Heart left ventricle (tissue), 16 donors: ENCODE measurements around the gene ZNF277. TPM values are rescaled to one million over a fixed set of nuclear protein-coding genes. Genes with fewer than 3 reads are reported as not detected.

Experiments
- ATAC-seq, 4 donors: fragments of 200-7000 bp; cut with Tn5 transposase; one replicate each; pipeline ENCODE4 v1.9.1; 2020 to 2022; ENCODE audit warnings: moderate library complexity in 4 of 4, mild to moderate bottlenecking in 3 of 4, moderate number of reproducible peaks in 1 of 4
- DNase-seq, 5 donors: peaks; one replicate each; pipeline ENCODE4 v3.0.0-alpha.2; 2020
- H3K27ac ChIP-seq, 12 donors: fragments of 200-600 bp; sonication (generic) in 4 of 12; one replicate each; pipeline versions ENCODE4 v1.5.0 to v1.8.0; 2016 to 2022; ENCODE audit warnings: mild to moderate bottlenecking in 2 of 12
- H3K27me3 ChIP-seq, 9 donors: fragments of 200-600 bp; sonication (generic) in 2 of 9; one replicate each; pipeline versions ENCODE4 v1.5.1 to v1.8.0; 2016 to 2022; ENCODE audit warnings: mild to moderate bottlenecking in 3 of 9
- H3K36me3 ChIP-seq, 9 donors: fragments of 200-600 bp; sonication (generic) in 2 of 9; one replicate each; pipeline versions ENCODE4 v1.5.0 to v1.8.0; 2018 to 2022; ENCODE audit warnings: mild to moderate bottlenecking in 2 of 9
- H3K4me1 ChIP-seq, 12 donors: fragments of 200-600 bp; sonication (generic) in 4 of 12; one replicate each; pipeline versions ENCODE4 v1.5.0 to v1.8.0; 2016 to 2022; ENCODE audit warnings: mild to moderate bottlenecking in 3 of 12
- H3K4me3 ChIP-seq, 12 donors: fragments of 200-600 bp; sonication (generic) in 4 of 12; one replicate each; pipeline versions ENCODE4 v1.5.0 to v1.8.0; 2017 to 2022; ENCODE audit warnings: mild to moderate bottlenecking in 9 of 12, moderate library complexity in 4 of 12
- H3K9me3 ChIP-seq, 12 donors: fragments of 200-600 bp; sonication (generic) in 4 of 12; one replicate each; pipeline versions ENCODE4 v1.5.0 to v1.8.0; 2016 to 2022; ENCODE audit warnings: mild to moderate bottlenecking in 1 of 12
- POLR2A ChIP-seq, 2 donors: fragments of 450-650 bp; IDR thresholded peaks; one replicate each; pipeline ENCODE4 v1.6.1; 2017; ENCODE audit warnings: antibody characterized with exemption in 2 of 2, mild to moderate bottlenecking in 2 of 2, moderate library complexity in 2 of 2
- WGBS, 4 donors: extraction: QIAGEN DNeasy Blood & Tissue Kit in 2 of 4; methylation state at CpG; one replicate each; pipeline versions ENCODE4 v1.1.5 to v1.1.7; 2013 to 2018; 5-methylcytosine and 5-hydroxymethylcytosine counted together
- intact Hi-C, 10 donors: fragments of 100-400 bp; cut with DNase I; formaldehyde crosslinking; loops; one replicate each; pipeline versions ENCODE4 v1.11.1 to v1.14.2; 2022
- polyA plus RNA-seq, 2 donors: library from polyadenylated mRNA; stranded (reverse); fragments of 200-250 nt; gene quantifications; one replicate each; pipeline ENCODE4 v1.2.3, GENCODE V29; 2013
- total RNA-seq, 9 donors: library from RNA; depleted of rRNA in 2 of 9; stranded (reverse); fragments of >200 nt in 2 of 9; fragmentation: NEBNext Ultra II Directional in 3 of 9; extraction: Animal tissue kit (Norgen Biotek cat#: 25700) in 3 of 9; gene quantifications; one replicate each; pipeline versions ENCODE4 v1.1.0 to v1.2.4, GENCODE V29; 2016 to 2023
- TF ChIP-seq, protein P1 (sequence below), 12 donors: fragments of 200-600 bp; sonication (generic) in 4 of 12; IDR thresholded peaks; one replicate each; pipeline versions ENCODE4 v1.5.0 to v1.8.0; 2018 to 2022; ENCODE audit warnings: antibody characterized with exemption in 12 of 12, mild to moderate bottlenecking in 5 of 12
- donor health status: ischemic (EF 13 %, LVEDD 7.1; RV severe dilation, severe dysfunction).
- donor health status: healthy with polysubstance abuse.
- donor health status: DM: no; HTN: yes; CAD: no.
- donor health status: DM: no; HTN: no; CAD: no.
- donor health status: ischemic (EF 25% LVEDD 6.9; RV normal size, moderate dysfunction).
- donor health status: ischemic (EF 25% LVEDD 5.7; RV mildly dilated, moderate dysfunction).
- donor health status: healthy.
- donor health status: DM: yes; HTN: yes; CAD: no.
- donor health status: ischemic (EF 35%, LVEDD 5.7; RV mildly dilated, moderate dysfunction).
- donor health status: nonischemic (EF 11% LVEDD 7.7; RV severe dilation, severe dysfunction).
- donor health status: DM: yes; HTN: yes; CAD: no.
- donor health status: PGD.
- donor health status: ischemic (EF 29% LVEDD 5.4; RV normal size, mild dysfunction).
- donor health status: nonischemic (EF 23%, LVEDD 6.1; RV moderate dilation, normal function).

The ZNF277 gene
- total and polyA plus RNA-seq, 11 donors = 10.3 to 26.5 (median 14.0) TPM

DNA sequence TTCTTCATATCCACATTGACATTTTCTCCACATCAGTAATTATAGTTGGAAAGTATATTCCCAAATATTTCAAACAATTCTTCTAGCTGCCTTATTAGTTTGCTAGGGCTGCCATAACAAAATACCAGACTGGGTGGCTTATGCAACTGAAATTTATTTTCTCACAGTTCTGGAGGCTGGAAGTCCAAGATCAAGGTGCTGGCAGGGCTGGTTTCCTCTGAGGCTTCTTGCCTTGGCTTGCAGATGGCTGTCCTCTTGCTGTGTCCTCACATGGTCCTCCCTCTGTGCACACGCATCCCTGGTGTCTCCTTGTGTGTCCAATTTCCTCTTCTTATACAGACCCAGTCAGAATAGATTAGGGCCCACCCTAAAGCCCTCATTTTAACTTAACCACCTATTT is 34.8 kb upstream of the ZNF277 start:
- H3K27me3 ChIP-seq = no peaks in the 10 kb centered on the region
- WGBS, 4 donors = 86 to 100% (median 95%) methylated on average over 1 of the region's 1 CpG
- H3K9me3 ChIP-seq = peaks cover 0 to 7% (median 0%) of the 10 kb centered on the region in 12 donors
- no peak overlapping the region for H3K27ac ChIP-seq
- intact Hi-C loops = no loop called here
- TF ChIP-seq POLR2A (IDR thresholded peaks at IDR 0.05) = no peak
- TF ChIP-seq, protein P1, sequence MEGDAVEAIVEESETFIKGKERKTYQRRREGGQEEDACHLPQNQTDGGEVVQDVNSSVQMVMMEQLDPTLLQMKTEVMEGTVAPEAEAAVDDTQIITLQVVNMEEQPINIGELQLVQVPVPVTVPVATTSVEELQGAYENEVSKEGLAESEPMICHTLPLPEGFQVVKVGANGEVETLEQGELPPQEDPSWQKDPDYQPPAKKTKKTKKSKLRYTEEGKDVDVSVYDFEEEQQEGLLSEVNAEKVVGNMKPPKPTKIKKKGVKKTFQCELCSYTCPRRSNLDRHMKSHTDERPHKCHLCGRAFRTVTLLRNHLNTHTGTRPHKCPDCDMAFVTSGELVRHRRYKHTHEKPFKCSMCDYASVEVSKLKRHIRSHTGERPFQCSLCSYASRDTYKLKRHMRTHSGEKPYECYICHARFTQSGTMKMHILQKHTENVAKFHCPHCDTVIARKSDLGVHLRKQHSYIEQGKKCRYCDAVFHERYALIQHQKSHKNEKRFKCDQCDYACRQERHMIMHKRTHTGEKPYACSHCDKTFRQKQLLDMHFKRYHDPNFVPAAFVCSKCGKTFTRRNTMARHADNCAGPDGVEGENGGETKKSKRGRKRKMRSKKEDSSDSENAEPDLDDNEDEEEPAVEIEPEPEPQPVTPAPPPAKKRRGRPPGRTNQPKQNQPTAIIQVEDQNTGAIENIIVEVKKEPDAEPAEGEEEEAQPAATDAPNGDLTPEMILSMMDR (IDR thresholded peaks at IDR 0.05) = no peak
- peaks cover 0 to 34% (median 11%) of the 10 kb centered on the region in 12 donors for H3K4me1 ChIP-seq
- H3K4me3 ChIP-seq = no peak overlapping the region
- H3K36me3 ChIP-seq = no peaks in the 10 kb centered on the region
- DNase-seq (no peak), ATAC-seq (no peak)

DNA sequence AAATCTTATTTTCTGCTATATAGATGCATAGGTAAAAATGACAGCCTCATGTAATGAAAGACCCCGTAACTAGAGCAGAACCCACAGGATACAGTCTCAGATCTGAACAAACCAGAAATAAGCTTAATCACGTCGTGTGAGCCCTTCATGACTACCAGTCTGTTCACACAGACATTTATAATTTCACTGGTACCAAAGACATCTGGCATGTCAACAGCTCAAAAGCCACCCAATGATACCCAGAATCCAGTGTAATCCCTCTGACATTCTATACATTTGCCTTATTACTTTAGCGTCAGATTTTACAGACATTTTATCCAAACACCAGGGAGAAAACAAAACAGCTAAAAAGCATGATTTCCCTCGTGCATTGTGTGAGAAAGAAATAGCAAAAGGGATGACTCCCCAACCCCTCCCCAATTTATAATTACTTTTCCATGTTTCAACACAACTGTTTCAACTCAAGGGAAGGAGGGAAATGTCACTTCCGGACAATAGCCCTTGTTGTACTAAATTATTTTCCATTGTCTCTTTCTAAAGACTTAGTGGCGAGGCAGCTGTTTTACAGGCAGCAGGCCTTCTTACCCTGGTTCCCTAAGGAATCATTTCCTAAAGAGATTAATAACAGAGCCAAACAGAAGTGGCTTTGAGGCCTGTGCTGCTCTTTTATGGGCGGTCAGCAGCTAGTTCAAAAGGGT is 33.5 kb upstream of the ZNF277 start:
- ATAC-seq (peak; percentile 26 to 83 (median 61)), DNase-seq (no peak)
- H3K27me3 ChIP-seq = no peaks in the 10 kb centered on the region
- H3K36me3 ChIP-seq = no peaks in the 10 kb centered on the region
- TF ChIP-seq, protein P1 (IDR thresholded peaks at IDR 0.05) = no peak
- intact Hi-C loops = no loop called here
- H3K4me1 ChIP-seq = peaks cover 0 to 25% (median 9%) of the 10 kb centered on the region in 12 donors
- peaks cover 0 to 7% (median 0%) of the 10 kb centered on the region in 12 donors for H3K9me3 ChIP-seq
- H3K4me3 ChIP-seq = peak overlapping the region in 1 of 12 donors; percentile 7
- H3K27ac ChIP-seq = peak overlapping the region in 8 of 12 donors; percentile 14 to 44 (median 26)
- 41 to 54% (median 44%) methylated on average over 8 of the region's 8 CpGs for WGBS, 4 donors

DNA sequence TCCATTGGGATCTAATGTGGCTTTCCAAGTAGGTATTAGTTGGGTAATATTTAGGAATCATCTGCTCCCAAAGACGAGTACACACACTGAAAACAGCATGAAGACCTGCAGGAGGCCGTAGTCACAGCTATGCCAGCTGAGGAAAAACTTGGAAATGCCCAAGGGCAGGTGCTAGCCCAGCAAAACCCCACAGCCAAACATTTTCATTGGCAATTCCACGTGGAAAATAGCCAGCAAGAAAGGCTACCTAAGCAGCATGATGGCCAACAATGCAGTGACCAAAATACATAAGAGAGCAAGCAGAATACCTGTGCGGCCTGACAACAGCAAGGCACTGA is 33.0 kb upstream of the ZNF277 start:
- ATAC-seq = no peak
- DNase-seq = no peak
- H3K36me3 ChIP-seq = no peaks in the 10 kb centered on the region
- intact Hi-C loops = no loop called here
- H3K4me3 ChIP-seq = peak overlapping the region in 1 of 12 donors; percentile 7
- TF ChIP-seq, protein P1 (IDR thresholded peaks at IDR 0.05) = no peak
- TF ChIP-seq POLR2A (IDR thresholded peaks at IDR 0.05) = no peak
- H3K4me1 ChIP-seq = peaks cover 0 to 25% (median 8%) of the 10 kb centered on the region in 12 donors
- no peaks in the 10 kb centered on the region for H3K27me3 ChIP-seq
- 58 to 79% (median 69%) methylated on average over 4 of the region's 4 CpGs for WGBS, 4 donors
- peak overlapping the region in 6 of 12 donors; percentile 14 to 44 (median 26) for H3K27ac ChIP-seq
- peaks cover 0 to 7% (median 0%) of the 10 kb centered on the region in 12 donors for H3K9me3 ChIP-seq

DNA sequence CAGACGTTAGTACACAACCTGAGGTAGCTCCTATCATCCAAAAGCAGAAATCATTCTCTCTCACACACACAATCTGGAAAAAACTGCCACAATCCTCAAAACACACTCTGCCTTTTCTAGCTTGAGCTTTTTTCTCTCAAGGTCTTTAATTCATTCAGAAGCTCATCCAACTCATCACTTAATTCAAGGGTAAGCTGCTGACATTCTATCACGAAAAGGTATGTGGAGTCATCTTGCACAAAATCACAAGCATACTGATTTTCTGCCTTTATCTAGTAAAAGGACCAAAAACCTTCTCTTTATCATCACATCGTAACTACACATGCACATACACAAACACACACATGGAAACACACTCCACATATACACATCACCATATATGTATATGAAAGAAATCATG is 32.3 kb upstream of the ZNF277 start:
- DNase-seq (no peak), ATAC-seq (no peak)
- Histone ChIP-seq H3K9me3 (peaks cover 0 to 7% (median 0%) of the 10 kb centered on the region in 12 donors), H3K36me3 (no peaks in the 10 kb centered on the region), H3K4me1 (peaks cover 0 to 25% (median 10%) of the 10 kb centered on the region in 12 donors), H3K4me3 (no peak overlapping the region), H3K27ac (no peak overlapping the region), H3K27me3 (no peaks in the 10 kb centered on the region)
- no peak for TF ChIP-seq POLR2A (IDR thresholded peaks at IDR 0.05)
- TF ChIP-seq, protein P1 (IDR thresholded peaks at IDR 0.05) = no peak
- intact Hi-C loops = no loop called here
- WGBS, 4 donors = 91 to 100% (median 94%) methylated on average over 3 of the region's 3 CpGs
